ENCODE measurements around the gene TENM4.
"Not testable (repeated sequence)": the region's sequence is repeated elsewhere in the genome, so short reads cannot be mapped to it uniquely, and the experiment has no call there.

Gene TENM4

DNA sequence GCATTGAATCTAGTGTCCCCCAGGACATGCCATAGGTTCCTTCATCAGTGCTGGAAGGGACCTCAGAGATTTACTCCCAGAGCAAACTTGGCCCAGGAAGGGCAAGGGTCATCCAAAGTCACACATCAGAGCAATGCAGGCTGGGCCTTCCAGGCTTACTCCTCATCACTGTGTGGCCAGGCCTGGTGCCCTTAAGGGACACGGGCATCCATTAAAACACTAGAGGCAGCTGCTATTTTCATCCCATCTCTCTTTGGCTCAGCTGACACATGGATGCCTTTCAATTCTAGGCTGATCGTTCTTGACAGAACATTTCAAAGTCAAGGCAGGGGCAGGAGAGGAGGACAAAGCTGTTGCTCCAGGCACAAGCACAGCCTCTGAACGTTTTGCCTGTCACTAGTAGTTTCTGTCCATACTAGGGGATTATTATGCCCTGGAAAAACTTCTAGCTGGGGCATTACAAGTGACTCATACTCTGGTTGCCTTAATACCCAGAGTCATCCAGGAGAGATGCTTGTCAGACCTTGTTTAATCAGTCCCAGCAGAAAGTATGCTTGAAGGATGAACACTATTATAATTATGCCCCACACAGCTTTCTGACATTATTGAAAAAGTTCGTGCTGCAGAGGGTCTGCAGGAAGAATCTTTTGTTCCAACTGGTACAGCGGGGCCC is 240.3 kb downstream of the TENM4 start:
- no peak for DNase-seq

DNA sequence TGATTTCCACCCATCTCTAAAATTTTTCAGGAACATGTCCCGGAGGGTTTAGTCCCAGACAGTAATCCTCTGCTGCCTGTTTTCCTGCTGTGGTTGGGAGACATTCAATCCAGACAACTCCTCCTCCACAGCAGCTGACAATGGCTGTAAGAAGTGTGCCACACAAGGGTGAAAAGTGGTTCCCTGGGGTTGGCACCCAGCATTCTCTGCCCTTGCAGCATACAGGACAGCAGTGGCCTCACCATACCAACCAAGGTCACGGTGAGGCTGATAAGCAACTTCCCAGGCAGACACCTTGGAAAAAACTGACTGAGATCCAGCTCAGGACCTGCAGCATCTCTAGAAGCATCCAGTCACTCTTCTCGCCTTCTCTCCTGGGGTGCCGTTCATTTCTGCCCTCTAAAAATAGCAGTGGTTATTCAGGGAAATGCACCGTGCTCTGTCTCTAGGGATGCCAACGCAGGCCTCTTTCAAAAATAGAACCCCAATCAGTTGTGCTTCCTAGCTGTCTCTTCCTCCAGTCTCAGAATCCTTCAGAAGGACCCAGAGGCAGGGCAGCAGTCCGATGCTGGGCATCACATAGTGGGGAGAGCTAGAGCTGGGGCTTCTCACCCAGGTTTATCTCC is 241.0 kb downstream of the TENM4 start:
- no peak for DNase-seq

DNA sequence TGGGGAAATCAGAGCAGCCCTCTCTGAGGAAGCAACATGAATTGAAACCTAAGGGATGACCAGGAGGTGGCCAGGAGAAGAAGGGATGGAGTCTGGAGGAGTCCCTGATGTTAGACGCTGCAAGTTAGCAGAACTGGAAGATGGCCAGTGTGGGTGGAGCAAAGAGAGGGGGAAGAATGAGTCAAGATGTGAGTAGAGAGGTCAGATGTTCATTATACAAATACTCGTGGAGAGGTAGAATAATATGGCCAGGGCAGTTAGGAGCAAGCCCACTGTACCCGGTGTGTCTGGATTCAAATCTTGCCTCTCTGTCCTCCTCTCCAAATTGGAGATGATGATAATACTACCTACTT is 242.0 kb downstream of the TENM4 start:
- peak in 1 of 2 donors; percentile 58 for DNase-seq

DNA sequence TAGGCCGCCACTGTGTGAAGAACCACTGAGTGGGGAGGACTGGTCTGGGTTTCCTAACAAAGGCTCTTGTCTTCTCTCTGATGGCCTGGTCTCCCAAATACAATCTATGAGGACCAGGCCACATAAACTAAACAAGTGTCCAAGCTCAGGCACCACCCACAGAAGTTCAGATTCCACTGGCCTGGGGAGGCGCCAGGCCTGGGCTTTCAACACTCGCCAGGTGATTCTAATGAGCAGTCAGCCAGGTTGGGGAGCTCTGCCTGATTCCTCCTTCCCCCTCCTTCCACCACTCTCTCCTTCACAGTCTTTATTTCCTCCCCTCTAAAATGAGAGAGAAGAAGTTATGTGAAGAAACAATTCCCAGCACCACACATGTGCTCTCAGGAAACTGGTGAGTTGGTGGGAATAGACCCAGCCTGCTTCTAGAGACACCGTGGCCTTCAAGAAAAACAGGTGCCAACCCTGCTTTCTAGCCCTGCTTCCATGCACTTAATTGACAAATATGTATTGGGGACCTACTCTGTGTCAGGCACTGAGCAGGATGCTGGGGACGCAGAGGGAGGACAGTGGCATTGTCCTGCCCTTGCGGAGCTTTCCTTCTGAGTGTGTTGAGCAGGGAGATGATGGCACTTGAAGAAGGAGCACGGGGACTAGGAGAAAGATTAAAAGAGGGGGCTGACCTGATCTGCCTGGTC is 242.5 kb downstream of the TENM4 start:
- no peak for DNase-seq

DNA sequence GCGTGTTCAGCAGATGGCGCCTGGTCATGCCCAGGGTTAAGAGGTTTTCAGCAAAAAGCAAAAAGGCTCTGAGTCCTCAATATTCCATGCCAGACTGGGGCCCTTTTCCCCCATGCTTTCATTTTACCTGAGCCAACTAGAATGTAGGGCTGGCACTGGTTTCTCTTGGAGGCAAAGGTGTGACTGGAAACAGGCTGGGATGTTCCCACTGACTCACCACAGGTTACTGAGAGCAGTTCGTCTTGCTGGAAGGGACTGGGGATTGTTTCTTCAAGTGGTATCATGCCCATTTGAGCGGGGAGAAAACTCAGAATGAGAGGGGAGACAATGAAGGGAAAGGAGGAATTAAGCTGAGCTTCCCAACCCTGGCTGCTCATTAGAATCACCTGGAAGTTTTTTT is 243.9 kb downstream of the TENM4 start:
- DNase-seq, result no peak

DNA sequence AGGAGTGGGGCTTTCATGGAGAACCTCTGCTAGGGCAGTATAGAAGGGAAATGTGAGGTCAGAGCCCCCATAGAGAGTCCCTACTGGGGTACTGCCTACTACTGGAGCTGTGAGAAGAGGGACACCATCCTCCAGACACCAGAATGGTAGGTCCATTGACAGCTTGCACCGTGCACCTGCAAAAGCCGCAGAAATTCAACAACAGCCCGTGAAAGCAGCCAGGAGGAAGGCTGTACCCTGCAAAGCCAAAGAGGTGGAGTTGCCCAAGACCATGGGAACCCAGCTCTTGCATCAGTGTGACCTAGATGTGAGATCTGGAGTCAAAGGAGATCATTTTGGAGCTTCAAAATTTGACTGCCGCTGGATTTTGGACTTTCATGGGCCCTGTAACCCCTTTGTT is 245.6 kb downstream of the TENM4 start:
- DNase-seq, result peak in 1 of 2 donors; percentile 28

DNA sequence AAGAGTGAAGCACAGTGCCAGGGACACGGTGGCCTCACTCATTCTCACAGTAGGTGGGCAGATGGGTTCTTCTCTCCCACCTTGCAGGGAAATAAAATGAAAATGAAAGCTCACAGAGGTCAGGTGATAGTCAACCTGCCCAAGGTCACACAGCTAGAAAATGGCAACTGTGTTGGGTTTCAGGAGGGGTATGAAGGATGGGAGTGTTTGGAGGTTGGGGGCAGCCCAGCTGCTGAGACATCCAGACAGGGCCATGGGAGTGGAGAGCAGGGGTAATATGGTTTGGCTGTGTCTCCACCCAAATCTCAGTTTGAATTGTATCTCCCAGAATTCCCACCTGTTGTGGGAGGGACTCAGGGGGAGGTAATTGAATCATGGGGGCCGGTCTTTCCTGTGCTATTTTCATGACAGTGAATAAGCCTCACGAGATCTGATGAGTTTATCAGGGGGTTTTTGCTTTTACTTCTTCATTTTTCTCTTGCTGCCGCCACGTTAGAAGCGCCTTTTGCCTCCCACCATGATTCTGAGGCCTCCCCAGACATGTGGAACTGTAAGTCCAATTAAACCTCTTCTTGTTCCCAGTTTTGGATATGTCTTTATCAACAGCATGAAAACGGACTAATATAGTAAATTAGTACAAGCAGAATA is 247.0 kb downstream of the TENM4 start:
- DNase-seq, result peak in 1 of 2 donors; percentile 74

DNA sequence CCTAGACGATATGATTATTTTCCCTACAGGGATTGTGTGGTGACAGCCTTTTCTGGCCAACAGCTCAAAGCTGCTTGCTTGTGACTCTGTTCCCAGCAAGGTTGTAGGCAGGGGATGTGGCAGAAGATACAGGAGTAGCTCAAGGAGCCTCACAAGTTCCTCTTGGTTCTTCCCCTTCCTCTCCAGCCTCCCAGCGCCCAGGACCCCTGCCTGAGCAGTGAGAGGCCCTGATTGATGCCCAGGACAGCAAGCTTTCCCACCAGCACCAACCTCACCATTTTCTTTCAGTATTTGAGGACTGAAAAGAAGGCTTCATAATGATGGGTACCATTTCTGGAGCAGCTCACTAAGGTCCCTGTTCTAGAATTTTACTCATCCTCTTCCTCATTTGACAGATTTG is 248.0 kb downstream of the TENM4 start:
- no peak for DNase-seq

DNA sequence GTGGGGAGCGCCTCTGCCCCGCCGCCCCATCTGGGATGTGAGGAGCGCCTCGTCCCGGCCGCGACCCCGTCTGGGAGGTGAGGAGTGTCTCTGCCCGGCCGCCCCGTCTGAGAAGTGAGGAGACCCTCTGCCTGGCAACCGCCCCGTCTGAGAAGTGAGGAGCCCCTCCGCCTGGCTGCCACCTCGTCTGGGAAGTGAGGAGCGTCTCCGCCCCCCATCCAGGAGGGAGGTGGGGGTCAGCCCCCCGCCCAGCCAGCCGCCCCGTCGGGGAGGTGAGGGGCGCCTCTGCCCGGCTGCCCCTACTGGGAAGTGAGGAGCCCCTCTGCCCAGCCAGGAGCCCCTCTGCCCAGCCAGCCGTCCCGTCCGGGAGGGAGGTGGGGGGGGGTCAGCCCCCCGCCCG is 249.1 kb downstream of the TENM4 start:
- not testable (repeated sequence) for DNase-seq

DNA sequence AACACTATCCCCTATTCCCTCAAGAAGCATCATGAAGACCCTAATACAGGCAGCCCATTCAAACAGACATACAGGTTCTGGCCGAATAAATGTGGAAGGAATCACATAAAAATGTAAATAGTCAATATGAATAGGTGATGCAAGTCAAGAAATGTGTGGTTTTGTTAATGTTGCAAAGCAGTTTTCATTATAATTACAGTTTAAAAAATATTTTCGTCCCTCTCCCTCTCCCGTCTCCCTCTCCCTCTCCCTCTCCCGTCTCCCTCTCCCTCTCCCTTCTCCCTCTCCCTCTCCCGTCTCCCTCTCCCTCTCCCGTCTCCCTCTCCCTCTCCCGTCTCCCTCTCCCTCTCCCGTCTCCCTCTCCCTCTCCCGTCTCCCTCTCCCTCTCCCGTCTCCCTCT is 250.3 kb downstream of the TENM4 start:
- not testable (repeated sequence) for DNase-seq

DNA sequence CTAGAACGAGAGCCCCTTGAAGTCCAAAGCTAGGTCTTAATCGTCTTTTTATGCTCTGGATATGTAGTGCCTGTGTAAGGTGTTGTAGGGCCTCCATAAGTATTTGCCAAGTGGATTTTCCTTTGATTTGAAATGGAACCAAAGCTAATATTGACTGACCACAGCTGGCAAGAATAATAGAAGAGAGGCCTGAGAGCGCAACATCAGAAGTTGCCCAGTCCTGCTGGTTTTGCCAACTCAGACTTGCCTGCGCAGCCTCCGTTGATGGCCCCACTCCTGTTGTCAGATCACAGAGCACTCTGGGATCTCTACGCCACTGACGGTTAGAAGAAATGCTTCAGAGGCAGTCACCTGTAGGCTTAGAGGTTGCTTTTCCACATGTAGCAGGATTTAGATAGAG is 251.2 kb downstream of the TENM4 start:
- DNase-seq, result no peak

DNA sequence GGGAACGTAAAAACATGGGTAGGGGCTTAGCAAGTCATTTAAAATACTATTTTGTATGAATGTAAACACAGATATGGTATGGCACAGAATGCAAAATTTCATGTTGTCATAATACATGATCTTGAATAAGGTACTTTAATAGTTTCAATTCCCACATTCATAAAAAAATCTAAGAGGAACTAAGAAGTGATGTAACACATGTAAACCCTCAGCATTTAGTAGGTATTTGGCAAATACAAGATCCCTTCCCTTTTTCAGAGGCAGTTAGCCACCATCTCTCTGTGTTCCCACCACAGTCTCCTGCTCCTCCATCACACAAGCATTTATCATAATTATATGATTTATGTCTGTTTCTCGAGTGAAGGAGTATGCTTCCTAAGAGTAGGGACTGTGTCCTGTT is 251.8 kb downstream of the TENM4 start:
- peak; percentile 23 to 75 for DNase-seq

DNA sequence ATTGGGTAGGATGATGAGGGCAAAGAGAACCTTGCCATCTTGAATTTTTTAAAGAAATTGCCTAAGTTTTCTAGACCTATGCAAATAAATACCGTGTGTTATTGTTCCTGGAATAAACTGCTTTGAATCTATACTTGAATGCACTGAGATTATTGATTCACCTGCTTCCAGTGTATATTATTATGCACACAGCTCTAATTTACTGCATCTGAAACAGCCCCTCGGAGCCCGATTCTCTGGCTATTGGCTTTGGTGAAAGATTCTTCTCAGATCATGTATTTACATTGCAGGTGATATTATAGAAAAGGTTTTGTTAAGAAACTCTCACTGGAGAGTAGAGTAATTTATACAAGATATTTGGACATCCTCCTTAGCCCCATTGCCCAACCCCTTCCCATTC is 254.2 kb downstream of the TENM4 start:
- no peak for DNase-seq

DNA sequence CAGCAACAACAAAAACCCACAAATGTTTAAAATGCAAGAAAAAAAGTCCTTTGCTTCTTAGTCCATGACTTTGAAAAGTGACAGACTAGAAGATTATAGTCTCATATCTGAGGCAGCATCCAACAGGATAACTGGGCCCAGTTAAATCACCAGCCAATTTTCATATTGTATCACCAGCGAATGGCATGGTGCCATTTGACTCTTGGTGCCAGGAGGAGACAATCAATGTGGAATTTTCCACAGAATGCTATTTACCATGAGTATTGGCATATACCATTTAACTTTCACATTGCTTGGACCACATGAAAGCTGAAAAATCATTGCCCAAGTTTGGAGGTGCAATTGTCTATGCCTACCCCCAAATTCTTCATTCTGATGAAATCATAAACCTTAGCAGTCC is 255.5 kb downstream of the TENM4 start:
- DNase-seq, result no peak

DNA sequence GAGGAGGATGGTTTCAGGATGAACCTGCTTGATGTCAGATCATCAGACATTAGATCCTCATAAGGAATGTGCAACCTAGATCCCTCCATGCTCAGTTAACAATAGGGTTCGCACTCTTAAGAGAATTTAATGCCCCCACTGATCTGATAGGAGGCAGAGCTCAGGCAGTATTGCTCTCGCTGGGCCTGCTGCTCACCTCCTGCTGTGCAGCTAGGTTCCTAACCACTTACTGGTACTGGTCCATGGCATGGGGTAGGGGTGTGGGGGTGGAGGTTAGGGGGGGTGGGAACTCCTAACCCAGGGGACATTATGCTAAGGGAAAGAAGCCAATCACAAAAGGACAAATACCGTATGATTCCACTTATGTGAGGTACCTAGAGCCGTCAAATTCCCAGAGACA is 256.5 kb downstream of the TENM4 start:
- DNase-seq, result no peak

DNA sequence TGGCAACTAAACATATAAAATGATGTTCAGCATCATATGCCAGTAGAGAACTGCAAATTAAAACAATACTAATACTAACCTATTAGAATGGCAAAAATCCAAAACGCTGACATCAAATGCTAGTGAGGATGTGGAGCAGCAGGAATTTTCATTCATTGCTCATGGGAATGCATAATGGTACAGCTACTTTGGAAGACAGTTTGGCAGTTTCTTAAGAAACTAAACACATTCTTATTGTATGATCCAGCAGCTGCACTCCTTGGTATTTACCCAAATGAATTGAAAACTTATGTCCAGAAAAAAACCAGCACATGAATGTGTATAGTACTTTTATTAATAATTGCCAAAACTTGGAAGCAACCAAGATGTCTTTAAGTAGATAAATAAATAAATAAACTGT is 258.0 kb downstream of the TENM4 start:
- no peak for DNase-seq

DNA sequence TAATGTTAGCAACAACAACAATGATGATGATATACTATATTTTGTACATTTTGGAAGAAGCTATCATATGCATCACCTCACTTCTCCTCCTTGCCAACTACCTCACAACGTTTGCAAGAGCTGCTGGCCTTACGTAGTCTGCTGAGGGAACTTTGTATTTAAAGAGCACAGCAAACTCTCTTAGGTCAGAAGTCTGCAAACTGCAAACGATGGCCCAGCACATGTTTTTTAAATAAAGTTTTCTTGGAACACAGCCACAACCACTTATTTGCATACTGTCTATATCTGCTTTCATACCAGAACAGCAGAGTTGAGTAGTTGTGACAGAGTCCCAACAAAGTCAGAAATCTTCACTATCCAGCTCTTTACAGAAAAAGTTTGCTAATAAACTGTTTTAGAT is 261.7 kb downstream of the TENM4 start:
- DNase-seq, result no peak

DNA sequence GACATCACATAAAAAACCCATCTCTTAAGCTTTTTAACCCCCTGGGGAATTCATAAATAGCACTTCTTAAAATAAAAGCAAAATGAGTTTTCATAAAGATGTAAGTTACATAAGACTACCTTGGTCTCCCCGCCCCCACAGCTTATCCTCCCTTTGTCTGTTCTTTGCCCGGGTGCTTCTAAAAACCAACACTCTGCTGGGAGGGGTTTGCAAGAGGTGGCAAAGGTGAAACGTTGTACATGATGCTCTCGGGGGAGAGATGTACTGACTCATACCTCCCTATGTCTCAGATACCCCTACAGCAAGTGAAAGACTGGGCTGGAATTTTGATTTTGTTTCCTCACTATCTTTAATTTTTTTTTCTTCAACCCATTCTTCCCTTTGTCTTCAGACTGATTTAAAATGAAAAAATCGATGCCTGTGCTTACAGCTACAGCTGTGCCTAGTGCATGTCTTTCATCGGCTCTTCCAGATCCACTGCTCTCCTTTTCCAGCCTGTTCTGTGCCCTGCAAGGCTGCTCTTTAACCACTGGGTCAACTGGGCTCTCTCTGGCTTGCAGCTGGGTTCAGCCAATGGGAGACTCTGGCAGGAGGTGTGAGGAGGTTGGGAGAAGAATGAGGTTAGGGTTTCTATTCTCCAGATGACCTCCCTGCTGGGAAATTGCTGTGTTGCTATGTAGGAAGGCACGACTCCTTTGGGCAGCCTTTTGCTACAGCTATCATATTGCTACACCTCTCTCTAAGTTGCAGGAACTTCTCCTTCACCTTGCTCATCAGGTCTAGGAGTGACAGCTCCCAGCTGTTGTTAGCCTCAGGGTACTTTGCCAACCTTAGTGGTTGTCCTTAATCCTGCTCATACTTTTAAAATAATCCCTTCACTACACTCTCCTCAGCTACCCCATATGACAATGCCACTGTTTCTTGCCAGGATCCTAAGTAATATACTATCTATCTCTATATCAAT is 266.5 kb downstream of the TENM4 start:
- no peak for DNase-seq

DNA sequence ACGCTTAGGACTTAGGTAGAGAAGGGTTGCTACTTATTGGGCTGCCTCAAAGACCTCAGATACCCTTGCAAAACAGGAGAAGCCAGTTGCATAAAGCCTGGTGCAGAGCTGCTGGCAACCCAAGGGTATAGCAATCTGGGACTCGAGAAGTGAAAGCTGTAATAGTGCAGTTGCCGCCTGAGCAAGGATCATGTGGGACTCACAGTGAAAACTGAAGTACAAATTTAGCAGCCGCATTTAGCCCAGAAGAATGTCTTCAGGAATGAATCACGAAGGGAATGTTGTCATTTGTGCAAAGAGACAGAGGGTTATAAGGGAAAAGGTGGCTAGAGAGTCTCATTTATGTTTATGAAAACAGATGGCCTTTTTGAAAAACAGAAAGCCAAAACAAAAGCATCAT is 267.2 kb downstream of the TENM4 start:
- peak in 1 of 2 donors; percentile 84 for DNase-seq

DNA sequence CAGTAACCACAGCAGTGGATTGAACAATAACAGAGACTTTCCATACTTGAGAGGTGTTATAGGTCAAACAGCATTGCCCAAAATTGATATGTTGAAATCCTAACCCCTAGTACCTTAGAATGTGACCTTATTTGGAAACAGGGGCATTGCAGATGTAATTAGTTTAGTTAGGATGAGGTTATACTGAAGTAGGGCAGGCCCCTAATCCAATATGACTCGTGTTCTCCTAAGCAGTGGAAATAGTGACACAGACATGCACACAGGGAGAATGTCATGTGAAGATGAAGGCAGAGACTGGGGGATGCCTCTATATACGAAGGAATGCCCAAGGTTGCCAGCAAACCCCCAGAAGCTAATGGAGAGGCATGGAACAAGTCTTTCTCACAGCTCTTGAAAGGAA is 270.5 kb downstream of the TENM4 start:
- peak in 1 of 2 donors; percentile 31 for DNase-seq

DNA sequence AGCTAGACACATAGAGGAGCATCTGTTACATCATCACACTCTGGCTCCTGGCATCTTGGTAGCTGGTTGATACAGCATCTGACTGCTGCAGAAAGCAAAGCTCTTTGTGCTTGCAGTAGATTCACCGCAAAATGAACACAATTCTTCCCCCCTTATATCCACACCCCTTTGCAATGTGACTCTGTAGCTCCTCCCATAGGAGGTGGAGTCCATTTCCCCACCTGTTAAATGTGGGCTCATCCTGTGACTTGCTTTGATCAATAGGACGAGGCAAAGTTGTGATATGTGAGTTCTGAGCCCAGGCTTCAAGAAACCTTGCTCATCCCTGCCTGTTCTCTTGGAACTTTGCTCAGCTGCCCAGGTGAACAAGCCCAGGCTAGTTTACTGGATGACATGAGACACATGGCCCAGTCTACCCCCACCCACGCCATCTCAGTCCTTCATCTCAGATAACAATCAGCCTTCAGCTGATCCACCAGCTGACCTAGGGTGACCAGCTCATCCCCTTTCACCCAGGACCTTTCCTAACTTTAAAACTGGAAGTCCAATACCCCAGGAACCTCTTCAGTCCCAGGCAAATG is 272.2 kb downstream of the TENM4 start:
- no peak for DNase-seq

DNA sequence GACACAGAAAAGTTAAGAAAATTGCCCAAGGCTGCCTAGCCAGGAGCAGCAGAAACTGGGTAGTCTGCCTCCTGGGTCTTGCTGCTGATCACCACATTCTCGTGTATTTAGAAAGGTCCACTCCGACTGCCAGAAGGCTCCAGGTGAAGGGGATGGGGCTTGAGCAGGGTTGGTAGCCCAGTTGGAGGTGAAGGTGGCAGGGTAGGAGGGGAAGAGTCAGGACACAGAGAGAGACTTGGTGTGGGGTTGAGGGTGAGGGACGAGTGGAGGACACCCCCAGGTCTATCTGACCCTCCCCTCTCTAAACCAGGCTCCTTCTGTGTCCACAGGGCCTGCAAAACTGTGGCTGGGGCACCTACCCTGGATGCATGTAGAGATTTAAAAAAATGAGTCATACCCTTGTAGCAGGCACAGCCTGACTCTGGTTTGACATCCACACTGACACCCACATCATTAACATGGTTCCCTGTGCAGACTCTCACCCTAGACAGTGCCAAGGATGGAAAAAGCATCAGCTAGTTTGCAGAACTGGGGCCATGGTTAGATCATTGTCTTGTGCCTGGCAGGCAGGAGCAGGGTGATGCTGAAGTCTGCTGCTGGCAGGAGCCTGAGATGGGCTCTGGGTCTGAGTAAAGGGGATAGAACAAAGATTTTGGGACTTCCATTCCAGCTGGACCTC is 273.2 kb downstream of the TENM4 start:
- DNase-seq, result peak in 1 of 2 donors; percentile 38

Measured in inflammatory macrophage treated with lipopolysaccharide for 1 hour (primary cell).